GM19395 (cell line): ENCODE results near the gene CMIP.

Experiments
- ATAC-seq: cut with Tn5 transposase; IDR thresholded peaks from one replicate; pipeline ENCODE4 v1.9.1; 2021; ENCODE audit warnings: mild to moderate bottlenecking, moderate library complexity; ENCODE audit not compliant: unreplicated experiment

The CMIP gene

DNA sequence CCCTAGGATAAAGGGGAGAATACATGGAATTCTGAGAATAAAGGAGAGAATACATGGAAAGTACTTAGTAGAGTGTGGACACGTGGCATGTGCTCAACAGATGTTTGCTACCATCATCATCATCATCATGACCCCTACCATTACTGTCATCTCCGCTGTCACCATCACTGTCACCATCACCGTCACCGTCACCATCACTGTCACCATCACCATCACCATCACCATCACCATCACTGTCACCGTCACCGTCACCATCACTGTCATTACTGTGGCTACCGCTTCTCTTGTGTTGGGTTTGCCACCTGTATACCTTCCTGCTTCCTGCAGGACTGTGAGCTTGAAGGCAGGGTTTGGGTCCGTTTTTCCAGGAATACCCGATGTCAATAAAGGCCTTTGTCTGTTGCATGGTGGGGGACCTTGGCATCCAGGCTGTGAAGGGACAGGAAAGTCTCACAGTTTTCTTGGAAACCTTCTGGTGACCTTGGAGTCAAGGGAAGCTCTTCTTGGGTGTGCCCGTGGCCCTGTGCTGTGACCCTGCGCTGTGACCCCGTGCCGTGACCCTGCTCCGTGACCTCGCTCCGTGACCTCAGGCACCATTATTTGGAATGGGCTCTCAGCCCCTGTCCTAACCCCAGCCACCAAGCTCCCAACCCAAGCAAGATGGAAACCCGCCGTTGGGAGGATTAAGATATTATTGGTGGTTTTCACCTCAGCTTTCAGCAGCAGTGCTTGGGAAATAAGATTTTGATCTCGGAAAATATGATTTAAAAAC lies 14.4 kb downstream of the CMIP start:
- no peak for ATAC-seq

DNA sequence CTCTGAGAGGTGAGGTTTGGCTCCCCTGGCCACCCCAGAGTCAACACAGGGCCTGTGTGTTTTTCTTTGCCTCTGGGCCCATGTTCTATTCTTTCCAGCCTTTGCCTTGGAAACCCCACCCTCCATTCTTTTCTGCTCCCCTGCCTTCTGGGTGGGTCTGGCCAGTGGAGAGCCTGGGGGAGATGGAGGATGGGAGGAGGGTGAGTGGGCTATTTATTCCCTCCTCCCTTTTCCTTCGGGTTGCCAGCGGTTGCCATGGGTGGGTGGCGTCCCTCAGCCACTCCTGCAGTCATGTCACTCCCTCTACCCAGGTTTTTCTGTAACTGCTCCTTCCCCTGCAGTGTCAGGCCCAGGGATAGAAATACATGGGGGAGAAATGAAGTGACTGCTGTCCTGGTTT lies 15.5 kb downstream of the CMIP start:
- ATAC-seq = no peak

DNA sequence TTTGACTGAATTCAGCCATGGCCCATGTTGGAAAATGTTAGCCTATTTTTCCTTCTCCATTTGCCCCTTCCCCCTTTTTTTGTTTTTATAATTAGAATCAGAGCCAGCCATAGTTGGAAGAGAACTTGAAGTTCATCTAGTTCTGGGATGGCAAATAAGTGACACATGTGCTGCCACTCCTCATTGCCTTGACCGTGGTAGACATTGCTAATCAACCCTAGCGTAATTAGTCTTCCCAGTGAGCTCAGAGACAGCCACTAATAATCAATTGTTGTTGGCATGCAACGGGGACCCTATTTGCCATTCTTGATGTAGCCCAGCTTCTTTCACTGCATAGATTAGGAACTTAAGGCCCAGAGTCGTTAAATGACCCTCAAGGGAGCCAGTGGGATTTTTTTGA lies 16.6 kb downstream of the CMIP start:
- no peak for ATAC-seq

DNA sequence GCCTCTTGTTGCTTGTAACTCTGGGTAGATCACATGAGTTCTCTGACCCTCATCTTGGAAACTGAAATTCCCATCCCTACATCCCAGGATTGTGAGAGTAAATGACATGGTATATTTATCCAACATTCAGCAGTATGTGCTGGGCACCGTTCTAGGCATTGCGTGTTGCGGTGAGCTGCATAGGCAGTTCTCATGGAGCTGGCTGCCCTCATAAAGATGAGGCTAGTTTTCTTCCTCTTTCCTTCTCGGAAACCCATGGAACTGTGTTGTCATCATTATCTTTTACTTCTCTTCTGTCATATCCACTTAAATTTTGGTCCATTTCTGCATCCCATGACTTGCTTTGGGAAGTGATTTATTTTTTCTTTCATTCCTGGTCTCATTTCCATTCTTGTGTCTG lies 17.2 kb downstream of the CMIP start:
- no peak for ATAC-seq

DNA sequence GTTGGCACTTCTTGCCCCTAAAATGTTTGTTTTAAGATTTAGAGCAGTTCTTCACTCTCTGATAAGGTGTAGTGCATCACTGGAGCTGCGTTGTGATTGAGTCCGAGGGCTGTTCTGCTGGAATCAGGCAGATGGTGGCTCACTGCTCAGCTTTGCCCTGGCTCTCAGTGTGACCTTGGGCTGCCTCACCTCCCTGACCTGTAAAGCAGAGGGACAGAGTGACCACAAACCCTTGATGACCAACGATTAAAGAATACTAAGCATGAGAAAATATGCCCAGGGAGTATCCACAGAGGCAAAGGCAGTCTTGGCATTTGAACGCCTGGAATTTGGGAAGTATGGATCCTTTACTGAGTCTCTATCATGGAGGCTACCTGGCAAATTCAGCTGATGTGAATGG lies 18.1 kb downstream of the CMIP start:
- ATAC-seq = no peak

DNA sequence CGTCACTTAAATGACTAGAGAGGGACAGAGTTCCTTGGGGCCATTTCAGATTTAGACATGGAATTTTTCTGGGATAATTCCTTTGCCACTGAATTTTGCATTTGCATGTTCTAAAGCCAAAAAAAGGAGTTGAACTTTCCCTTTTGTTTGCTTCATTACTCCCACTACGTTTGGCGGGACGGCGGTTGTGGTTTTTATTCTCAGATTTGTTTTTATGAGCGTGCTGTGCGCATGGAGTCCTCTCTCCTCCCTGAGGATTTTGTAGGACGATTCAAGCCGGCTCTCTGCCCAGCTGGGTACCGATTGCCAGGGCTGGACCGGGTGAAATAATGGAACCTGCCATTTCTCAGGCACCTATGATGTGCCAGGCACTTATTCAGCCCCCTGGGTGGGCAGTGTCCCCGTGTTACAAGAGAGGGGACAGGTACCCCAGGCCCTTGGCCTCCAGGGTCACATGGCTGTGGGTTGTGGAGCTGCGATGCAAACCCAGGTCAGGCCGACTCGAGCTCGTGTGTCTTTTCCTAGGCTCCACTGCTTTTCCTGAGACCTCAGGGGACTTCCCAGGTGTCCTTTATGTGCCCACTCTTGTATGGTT lies 18.8 kb downstream of the CMIP start:
- ATAC-seq = no peak

DNA sequence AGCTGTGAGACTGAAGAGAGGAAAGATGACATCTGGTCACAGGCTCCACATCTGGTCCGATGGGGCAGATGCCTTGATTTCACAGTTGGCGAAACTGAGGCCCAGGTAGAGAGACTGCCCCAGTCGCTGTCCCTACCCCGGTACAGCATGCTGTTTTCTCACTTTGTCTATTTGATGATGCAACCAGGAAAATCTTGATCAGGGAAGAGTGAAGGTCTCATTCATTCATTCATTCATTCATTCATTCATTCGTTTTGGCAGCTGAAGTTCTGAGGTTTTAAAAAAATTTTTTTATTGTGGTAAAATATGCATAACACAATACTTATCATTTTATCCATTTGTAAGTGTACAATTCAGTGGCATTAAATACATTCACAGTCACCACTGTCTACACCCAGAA lies 19.7 kb downstream of the CMIP start:
- no peak for ATAC-seq

DNA sequence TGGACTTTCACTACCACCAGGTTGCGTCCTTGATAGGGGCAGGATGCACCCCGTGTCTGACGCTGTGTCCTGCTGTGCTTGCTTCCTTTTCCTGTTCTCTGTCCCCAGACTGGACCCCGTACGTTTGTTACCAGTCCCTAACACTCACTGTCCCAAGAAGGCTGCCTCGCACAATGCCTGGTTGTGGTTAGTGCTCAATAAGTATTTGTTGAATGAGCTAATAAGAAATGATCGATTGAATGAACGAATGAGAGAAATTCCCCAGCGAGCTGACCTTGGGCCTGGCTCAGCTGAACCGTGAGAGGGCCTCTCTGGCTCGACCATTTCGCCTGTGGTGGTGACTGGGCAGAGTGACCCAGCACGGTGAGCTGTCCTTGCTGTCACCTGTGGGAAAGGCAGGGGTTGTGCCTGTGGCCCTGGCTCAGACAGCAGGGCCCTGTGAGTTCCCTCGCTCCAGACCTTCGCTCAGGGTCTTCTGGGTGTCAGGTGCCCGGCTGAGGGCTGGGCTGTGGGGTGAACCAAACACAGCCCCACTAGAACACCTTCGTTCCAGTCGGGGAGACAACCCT lies 20.9 kb downstream of the CMIP start:
- ATAC-seq = no peak

DNA sequence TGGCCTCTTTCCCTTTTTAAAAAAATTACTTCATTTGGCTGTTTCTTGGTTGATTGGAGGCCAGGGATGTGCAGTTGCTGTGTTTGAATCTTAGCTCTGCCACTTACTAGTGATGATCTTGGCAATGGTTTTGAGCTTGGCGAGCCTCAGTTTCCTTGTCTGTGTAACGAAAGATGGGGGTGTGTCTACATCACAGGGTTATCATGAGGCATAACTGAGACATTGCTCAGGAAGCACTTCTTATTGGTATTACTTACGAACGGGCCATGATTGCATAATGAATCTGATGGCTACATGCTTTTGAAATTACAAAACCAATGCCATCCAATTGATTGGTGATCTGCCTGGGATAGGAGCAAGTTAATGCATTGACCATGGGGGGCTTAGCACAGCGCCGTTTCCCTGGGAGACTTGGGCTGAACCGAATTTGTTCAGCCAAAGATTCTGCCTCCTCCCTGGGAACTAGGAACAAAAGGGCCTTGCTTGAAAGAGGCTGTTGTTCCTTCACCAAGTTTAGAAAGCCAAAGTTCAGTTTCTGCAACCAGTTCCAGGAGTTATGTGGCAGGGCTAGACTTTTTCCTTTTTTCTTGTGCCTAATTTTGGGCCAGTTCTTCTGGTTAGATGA lies 21.9 kb downstream of the CMIP start:
- no peak for ATAC-seq

DNA sequence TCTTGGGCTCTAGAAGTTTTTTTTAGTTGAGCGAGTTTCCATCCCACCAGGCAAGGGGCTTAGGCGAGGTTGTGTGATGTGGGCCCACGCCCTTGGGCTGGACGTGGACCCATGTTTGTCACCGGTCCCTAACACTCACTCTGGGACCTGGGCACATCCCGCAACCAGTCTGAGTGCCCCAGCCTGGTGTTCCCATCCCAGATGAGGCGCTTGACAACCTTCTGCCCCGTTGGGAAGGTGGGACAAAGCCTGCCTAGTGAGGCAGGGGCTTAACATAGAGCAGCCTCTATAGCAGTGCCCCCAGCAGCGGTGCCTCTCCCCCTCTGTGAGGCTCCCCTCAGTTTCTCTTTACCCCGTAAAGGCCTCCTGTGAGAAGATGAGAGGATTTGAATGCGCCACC lies 22.5 kb downstream of the CMIP start:
- no peak for ATAC-seq

DNA sequence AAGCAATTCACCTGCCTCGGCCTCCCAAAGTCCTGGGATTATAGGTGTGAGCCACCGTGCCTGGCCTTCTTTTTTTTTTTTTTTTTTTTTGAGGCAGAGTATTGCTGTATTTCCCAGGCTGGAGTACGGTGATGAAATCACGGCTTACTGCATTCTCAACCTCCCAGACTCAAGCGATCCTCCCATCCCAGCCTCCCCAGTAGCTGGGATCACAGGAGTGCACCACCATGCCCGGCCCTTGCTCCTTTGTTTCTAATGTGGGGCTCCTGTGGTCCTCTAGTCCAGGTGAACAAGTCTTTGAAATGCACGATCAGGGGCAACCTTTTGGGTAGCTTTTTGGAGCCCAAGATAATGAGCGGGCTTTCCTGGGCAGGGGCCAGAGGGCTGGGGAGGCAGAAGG lies 23.2 kb downstream of the CMIP start:
- ATAC-seq = no peak

DNA sequence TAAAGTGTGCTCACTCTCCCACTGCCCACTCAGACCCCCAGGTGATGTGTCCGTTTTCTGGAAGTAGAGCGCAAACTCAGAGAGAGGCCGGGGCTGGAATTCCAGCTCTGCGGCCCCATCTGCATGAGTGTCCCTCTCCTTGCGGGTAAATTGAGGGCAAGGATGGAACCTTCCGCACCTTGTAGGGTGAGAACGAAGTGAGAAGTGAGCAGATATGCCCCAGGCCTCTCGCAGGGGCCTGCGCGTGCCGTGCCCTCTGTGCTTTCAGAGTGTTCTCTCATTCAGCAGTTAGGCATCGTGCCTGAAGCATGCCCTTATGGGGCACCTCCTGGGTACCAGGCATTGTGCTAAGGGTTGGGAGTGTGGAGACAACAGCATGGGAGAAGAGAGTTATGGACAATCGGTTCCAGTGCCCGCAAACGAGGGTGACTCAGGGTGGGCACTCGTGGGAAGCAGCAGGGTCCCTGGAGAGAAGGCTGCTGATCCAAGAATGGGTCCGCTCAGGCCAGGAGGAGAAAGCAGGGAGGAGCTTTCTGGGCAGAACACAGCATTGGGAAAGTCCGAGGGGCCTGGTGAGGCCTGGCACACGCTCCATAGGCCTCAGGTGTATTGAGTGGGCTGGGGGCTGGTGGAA lies 23.8 kb downstream of the CMIP start:
- ATAC-seq = no peak

DNA sequence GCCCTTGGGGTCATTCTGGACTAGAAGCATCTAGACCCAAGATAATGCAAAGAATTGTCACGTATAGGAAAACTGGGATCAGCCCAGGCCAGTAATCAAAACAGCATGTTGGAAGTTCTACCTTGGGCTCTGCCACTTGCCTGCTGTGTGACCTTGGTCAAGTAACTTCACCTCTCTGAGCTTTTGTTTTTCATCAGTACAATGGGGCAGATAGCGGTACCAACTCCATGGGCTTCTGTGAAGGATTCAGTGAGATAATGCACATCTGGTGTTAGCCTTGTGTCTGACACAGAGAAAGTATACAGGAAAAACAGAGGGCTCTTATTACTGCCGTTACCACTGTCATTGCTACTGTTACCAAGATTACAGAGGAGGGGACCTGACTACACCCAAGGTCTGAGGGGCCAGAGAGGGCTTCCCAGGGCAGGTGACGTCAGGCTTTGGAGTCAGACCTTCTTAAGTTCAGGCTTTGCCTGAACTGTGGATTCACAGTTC lies 24.6 kb downstream of the CMIP start:
- ATAC-seq = no peak

DNA sequence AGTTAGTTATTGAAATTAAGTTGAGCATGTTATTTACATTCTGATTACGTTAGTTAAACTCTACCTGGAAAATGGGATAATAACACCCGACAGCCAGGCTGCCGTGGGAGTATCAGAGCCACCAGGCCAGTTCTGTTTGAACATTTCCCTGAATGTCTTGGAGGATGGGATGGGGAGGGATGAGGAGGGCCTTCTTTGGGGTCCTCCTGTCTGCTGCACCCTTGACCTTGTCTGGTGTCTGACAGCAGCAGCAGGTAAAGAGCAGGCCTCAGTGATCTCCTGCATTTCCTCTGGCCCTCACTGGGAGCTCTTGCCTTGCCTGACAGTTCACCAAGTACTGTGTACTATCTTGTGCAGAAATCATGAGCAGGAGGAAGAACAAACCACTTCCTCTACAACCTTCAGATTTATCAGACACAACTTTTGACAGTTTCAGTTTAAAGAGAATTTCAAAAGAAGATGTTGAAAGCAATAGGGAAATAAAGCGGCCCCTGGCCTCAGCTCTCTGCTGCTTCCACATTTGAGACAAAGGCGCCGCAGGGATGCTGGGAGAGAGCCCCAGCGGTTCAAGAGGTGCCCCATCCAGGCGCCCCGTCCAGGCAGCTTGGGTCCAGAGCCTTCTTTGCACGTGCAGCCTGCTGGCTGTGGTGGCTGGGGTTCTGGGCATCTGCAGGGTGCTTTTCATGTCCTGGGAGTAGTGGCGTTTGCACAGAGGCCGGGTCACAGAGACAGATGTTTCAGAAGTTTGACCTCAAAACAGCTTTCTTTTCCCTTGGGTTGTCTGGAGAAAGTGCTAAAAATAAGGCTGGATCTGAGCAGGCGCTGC lies 25.3 kb downstream of the CMIP start:
- peak; percentile 96 for ATAC-seq

DNA sequence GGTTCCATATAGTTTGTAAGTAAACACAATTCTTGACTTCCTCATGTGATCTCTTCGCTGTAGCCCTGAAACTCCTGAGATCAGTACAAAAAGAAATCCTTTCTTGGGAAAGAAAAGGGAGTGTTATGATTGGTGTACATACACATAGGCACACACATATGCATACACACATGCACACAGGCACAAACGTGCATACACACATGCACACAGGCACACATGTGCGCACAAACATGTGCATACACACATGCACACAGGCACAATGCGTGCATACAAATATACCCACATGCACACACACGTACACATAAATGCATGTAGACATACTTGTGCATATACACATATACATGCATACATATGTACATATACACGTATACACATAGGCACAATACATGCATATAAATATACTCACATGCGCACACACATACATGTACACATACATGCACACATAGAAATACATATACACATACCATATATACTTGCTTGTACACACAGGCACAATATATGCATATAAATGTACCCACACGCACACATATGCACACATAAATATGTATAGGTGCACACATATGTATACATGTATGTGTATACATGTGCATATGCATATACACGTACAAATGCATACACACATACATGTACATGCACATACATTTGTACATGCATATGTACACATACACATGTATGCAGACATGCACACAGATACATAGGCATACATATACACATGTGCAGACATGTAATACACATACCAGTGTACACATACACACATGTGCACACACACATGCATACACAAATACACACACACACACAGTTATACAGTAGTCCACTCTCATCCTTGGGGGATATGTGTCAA lies 26.4 kb downstream of the CMIP start:
- no peak for ATAC-seq

DNA sequence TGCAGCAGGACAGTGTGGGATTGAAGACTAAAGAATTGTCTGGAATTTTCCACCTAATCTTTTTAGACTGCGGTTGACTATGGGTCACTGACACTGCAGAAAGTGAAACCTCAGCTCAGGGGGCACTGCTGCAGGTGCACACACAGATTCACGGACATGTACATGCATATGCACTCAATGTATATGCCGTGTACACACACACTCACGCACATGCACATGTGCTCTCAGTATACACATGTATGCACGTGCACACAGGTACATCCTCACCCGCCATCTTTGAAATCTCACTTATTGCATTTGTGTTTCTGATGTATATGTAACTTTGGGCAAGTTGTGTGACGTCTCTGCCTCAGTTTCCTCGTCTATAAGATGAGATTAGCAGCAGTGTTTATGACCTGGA lies 27.3 kb downstream of the CMIP start:
- no peak for ATAC-seq

DNA sequence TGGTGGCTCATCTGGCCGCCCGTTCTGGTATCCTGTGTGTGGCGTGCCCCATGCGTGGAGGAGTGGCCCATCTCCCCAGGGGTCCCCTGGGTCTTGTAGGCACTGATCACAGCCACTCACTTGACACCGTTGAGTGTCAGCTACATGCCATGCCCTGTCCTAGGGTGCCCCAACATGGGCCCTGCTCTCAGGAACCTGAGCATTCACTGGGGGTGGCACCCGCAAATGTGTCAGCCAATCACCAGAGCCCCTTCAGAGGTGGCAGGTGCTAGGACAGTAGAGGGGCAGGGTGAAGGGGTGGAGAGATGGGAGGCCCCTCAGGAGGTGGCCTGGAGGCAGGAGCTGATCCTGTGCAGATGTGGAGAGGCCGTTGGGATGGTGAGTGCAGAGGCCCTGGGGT lies 27.8 kb downstream of the CMIP start:
- no peak for ATAC-seq

DNA sequence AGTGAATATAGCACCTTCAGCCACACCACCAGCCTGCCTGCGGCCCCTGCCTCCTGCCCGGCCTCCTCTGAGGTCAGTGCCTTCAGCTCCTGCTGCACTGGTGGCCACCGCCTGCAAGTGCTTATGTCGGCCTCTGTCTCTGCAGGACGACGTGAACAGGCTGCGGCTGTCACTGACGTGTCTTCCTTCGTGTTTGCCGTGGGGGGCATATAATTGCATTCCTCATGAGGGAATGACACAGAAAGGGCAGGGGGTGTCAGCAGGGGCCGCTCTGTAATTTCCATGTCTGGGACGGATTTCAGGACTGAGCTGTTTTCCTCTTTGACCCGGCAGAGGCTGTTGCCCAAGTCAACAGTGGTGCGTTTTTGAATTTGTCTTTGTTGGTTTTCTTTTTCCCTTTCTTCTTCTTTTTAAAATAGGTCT lies 28.5 kb downstream of the CMIP start:
- ATAC-seq = no peak

DNA sequence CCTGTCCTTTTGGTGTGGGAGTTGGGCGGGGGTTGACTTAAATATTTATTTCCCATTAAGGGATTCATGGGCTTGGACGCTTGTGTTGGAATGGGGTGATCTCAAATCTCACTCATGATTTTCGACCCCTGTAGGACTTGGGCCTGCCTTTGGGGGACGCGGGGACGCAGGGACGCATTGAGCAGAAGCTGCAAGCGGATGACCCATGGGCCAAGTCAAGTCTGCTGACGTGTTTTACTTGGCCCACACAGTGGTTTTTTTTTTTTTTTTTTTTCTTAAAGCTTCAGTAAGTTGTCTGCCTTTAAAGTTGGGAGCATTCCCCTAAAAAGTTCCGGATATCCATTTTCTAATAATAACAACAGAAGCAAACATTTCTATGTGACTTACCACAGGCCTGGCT lies 28.9 kb downstream of the CMIP start:
- no peak for ATAC-seq
